Psoas muscle (tissue), 7 donors: ENCODE data around the gene COMMD10. TPM values are rescaled to one million over a fixed set of nuclear protein-coding genes. Genes with fewer than 3 reads are reported as not detected.

Experiments used
- polyA plus RNA-seq, 3 donors: library from polyadenylated mRNA; stranded (reverse); fragments of 200-250 nt; gene quantifications; one replicate each; pipeline ENCODE4 v1.2.3, GENCODE V29; 2013
- total RNA-seq, 4 donors: library from RNA; stranded (reverse); fragmentation: NEBNext Ultra II Directional in 2 of 4; extraction: Animal tissue kit (Norgen Biotek cat#: 25700) in 2 of 4; gene quantifications; one replicate each; pipeline versions ENCODE4 v1.2.1 to v1.2.4, GENCODE V29; 2021 to 2023
- donor health status: healthy with polysubstance abuse.
- donor health status: DM: no; HTN: no; CAD: no; lungs with moderate emphysema.
- donor health status: Bipolar disorder and iron deficiency.
- donor health status: healthy.
- donor health status: DM: no; HTN: no; CAD: no.
- donor health status: DM: no; HTN: no; CAD: no.
- donor health status: DM: yes; HTN: yes; CAD: no.

COMMD10 gene
- total and polyA plus RNA-seq, 7 donors = 8.4 to 23.0 (median 16.7) TPM

Other genes with a start within 250 kb of the COMMD10 start
- 10 to 100 TPM; 20.3 to 32.8 (median 27.1) TPM for gene ATG12, start 243.5 kb upstream of the COMMD10 start, total RNA-seq
- gene ATG12, start 243.5 kb upstream of the COMMD10 start, polyA plus RNA-seq = 10 to 100 TPM; 19.6 to 44.2 (median 36.2) TPM
- gene AP3S1, start 243.1 kb upstream of the COMMD10 start, total RNA-seq = 10 to 100 TPM; 20.2 to 29.6 (median 26.3) TPM
- 10 to 100 TPM; 24.8 to 30.8 (median 29.9) TPM for gene AP3S1, start 243.1 kb upstream of the COMMD10 start, polyA plus RNA-seq
- gene LVRN, start 122.5 kb upstream of the COMMD10 start, total RNA-seq = 1 to 10 TPM in 2 of 4 donors, under 1 TPM in 2; 0.64 to 2.0 (median 1.1) TPM
- under 1 TPM; 0.79 to 0.91 (median 0.79) TPM for gene LVRN, start 122.5 kb upstream of the COMMD10 start, polyA plus RNA-seq
- not detected for gene ARL14EPL, start 52.6 kb upstream of the COMMD10 start, total RNA-seq
- under 1 TPM in 2 of 3 donors, not detected in 1; 0.03 to 0.08 TPM for gene ARL14EPL, start 52.6 kb upstream of the COMMD10 start, polyA plus RNA-seq